ENCODE data around the gene DNAH14.
"Not testable (repeated sequence)": the region's sequence is repeated elsewhere in the genome, so short reads cannot be mapped to it uniquely, and the experiment has no call there.

The DNAH14 gene

DNA sequence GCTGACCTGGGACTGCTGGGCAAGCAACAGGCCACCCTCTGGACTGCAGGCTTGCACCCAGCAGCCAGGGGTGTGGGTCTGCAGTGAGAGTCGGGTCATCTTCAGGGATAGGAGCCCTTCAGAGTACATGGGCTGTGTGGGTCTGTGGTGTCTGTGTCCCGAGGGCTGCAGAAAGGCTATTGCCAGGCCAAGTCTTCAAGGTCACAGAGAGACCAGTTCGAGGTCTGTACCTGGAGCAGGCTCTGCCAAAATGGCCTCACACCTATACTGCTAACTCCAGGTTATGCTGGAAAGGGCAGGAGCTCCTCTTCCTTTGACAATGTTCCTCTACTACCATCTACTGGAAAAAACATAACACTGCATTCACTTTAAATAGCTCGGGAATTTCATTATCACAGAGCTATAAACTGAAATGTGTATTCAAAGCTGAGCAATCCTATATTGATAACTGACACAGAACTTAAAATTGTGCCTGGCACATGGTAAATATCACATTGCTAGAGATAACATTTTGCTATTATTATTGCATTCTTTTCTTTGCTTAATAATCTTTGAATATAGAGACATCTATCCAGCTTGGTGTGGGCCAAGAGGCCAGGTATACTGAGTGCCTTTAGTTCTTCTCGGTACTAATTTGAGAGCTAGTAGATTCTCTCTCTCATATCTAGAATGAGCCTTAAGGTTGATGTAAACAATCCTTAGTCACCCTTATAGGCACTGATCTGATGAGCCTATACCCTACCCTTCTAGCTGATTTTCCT is 6.9 kb upstream of the DNAH14 start:
- FAIRE-seq, result peak; percentile 82

DNA sequence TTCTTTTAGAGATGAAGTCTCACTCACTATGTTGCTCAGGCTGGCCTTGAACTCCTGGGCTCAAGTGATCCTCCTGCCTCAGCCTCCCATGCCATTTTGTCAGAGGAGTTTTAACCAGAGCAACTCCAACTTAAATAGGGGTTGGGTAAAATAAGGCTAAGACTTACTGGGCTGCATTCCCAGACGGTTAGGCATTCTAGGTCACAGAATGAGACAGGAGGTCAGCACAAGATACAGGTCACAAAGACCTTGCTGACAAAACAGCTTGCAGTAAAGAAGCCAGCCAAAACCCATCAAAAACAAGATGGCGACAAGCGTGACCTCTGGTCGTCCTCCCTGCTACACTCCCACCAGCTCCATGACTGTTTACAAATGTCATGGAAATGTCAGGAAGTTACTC is 5.7 kb upstream of the DNAH14 start:
- no peak for FAIRE-seq

DNA sequence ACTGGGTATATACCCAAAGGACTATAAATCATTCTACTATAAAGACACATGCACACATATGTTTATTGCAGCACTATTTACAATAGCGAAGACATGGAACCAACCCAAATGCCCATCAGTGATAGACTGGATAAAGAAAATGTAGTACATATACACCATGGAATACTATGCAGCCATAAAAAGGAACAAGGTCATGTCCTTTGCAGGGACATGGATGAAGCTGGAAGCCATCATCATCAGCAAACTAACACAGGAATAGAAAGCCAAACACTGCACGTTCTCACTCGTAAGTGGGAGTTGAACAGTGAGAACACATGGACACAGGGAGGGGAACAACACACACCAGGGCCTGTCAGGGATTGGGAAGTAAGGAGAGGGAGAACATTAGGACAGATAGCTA is 1.8 kb upstream of the DNAH14 start:
- not testable (repeated sequence) for FAIRE-seq

DNA sequence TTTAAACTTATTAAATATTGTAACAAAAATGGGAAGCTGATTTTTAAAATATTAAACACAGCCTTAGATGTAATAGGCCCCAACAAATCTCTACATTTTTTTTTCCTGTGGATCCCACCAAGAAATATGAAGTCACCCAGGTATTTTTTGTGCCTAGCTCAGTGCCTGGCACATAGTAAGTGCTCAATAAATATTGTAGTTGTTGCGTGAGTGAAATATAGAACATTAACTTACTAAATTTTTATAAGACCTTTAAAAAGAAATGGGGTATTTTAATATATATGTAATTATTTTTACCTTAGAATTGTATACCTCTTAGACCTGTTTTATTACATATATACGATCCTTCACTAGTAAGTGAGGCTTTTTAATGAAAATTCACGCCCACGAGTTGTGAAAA is 569 bp upstream of the DNAH14 start:
- no peak for FAIRE-seq

DNA sequence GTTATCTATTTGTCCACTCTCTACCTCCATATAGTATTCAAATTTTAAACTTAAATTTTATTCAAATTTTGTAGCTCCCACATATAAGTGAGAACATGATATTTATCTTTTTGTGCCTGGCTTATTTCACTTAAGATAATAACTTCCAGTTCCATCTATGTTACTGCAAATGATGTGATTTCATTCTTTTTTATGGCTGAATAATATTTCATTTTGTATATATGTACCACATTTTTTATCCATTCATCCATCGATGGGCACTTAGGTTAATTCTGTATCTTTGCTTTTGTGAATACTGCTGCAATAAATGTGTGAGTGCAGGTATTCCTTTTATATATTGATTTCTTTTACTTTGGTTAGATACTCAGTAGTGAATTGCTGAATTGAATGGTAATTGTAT is 2.1 kb downstream of the DNAH14 start:
- no peak for FAIRE-seq

DNA sequence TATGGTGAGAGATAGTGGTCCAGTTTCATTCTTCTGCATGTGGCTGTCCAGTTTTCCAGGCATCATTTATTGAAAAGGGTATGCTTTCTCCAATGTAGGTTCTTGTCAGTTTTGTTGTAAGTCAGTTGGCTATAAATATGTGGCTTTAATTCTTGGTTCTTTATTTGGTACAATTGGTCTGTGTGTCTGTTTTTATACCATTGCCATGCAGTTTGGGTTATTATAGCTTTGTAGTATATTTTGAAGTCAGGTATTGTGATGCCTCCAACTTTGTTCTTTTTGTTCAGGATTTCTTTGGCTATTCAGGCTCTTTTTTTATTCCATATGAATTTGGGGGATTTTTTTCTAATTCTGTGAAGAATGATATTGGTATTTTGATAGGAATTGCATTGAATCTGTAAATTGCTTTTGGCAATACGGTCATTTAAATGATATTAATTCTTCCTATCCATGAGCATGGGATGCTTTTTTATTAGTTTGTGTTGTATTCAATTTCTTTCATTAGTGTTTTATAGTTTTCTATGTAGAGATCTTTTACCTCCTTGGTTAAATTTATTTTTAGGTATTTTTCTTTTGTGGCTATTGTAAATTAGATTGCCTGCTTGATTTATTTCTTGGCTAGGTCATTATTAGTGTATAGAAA is 3.3 kb downstream of the DNAH14 start:
- FAIRE-seq, result no peak

GRCh38 chr1:224933584-224933983 is 4.1 kb downstream of the DNAH14 start:
- no peak for FAIRE-seq

DNA sequence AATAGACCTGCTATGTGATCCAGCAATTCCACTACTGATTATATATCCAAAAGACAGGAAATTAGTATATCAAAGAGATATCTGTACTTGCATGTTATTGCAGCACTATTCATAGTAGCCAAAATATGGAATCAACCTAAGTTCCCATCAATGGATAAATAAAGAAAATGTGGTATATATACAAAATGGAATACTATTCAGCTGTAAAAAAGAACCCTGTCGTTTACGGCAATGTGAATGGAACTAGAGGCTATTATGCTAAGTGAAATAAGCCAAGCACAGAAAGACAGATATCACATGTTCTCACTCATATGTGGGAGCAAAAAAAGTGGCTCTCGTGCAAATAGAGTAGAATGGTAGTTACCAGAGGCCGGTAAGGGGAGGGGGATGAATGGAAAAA is 9.2 kb downstream of the DNAH14 start:
- FAIRE-seq, result no peak

GRCh38 chr1:224939844-224940425 is 10.5 kb downstream of the DNAH14 start:
- no peak for FAIRE-seq

DNA sequence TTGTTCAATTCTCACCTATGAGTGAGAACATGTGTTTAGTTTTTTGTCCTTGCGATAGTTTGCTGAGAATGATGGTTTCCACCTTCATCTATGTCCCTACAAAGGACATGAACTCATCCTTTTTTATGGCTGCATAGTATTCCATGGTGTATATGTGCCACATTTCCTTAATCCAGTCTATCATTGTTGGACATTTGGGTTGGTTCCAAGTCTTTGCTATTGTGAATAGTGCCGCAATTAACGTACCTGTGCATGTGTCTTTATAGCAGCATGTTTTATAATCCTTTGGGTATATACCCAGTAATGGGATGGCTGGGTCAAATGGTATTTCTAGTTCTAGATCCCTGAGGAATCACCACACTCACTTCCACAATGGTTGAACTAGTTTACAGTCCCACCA is 11.3 kb downstream of the DNAH14 start:
- not testable (repeated sequence) for FAIRE-seq

DNA sequence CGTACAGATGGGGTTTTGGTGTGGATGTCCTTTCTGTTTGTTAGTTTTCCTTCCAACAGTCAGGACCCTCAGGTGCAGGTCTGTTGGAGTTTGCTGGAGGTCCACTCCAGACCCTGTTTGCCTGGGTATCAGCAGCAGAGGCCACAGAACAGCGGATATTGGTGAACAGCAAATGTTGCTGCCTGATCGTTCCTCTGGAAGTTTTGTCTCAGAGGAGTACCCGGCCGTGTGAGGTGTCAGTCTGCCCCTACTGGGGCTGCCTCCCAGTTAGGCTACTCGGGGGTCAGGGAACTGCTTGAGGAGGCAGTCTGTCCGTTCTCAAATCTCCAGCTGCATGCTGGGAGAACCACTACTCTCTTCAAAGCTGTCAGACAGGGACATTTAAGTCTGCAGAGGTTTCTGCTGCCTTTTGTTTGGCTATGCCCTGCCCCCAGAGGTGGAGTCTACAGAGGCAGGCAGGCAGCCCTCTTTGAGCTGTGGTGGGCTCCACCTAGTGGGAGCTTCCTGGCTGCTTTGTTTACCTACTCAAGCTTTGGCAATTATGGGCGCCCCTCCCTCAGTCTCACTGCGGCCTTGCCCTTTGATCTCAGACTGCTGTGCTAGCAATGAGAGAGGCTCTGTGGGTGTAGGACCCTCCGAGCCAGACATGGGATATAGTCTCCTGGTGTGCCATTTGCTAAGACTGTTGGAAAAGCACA is 16.3 kb downstream of the DNAH14 start:
- FAIRE-seq, result not testable (repeated sequence)

GRCh38 chr1:224946349-224946691 is 16.8 kb downstream of the DNAH14 start:
- not testable (repeated sequence) for FAIRE-seq

DNA sequence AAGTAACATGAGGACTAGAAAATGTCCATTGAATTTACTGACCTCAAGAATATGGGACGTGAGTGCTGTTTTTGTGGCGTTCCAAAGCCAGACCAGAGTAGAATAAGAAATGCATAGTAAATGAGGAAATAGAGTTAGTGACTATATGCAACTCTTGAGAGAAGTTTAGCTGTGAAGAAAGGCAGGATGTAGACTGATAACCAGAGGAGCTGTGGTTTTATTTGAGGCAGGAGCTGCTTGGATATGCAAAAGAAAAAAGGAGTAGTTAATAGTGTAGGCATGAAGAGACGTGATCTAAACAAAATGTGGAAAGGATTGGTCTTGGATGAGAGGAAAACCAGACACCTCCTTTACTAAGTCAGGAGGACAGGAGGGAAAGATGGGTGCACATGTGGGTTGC is 28.2 kb downstream of the DNAH14 start:
- FAIRE-seq, result no peak

- FAIRE-seq, result no peak
These were observed 29.0 kb downstream of the DNAH14 start for GRCh38 chr1:224958490-224958889.

DNA sequence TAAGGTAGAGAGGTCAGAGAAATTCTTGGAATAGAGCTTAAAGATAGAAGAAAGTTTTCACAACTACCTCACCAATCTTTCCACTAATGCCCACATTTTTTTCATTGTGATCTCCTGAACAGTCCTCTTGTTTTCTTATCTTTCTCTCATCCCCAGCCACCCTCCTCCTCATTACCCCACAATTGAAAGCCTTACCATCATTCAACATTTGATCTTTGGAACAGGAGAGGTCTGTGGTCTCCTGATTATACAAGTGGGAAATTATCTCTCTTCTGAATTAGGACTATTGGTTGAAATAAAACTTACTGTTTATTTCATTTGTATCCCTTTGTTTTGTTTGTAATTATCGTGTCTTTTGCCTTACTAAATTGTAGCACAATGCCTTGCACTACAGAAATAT is 29.6 kb downstream of the DNAH14 start:
- no peak for FAIRE-seq

DNA sequence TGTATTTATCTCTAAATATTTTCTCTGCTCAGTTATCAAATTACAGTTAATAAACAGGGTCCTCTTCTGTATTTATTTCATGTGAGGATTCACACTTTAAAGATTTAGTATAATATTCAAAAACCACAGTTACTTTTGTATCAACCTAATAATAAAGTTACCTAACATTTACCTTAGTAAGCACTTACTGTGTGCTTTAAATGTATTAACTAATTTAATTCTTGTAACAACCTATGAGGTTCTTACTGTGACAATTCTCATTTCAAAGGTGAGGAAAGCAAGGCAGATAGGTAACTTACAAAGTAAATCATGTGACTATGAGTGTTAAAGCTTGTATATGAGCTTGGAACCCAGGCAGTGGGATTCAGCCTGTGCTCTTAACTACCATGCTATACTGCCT is 30.2 kb downstream of the DNAH14 start:
- no peak for FAIRE-seq

DNA sequence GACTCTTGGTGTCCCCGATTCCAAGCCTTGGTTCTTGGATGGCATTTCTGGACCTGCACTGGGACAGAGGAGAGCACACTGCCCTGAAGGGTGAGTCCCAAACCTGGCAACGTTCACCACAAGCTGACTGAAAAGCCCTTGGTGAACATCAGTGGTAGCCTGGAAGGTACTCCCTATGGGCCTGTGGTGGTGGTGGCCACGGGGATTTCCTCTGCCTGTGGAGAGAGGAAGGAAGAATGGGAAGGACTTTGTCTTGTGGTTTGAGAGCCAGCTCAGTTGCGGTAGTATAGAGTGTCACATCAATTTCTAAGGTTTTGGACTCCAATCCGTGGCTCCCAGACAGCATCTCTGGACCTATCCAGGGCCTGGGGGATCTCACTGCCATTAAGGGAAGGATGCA is 50.7 kb downstream of the DNAH14 start:
- no peak for FAIRE-seq

- FAIRE-seq, result not testable (repeated sequence)
These were observed 52.5 kb downstream of the DNAH14 start for GRCh38 chr1:224981922-224982354.

- FAIRE-seq, result no peak
These were observed 58.6 kb downstream of the DNAH14 start for GRCh38 chr1:224988042-224988441.

DNA sequence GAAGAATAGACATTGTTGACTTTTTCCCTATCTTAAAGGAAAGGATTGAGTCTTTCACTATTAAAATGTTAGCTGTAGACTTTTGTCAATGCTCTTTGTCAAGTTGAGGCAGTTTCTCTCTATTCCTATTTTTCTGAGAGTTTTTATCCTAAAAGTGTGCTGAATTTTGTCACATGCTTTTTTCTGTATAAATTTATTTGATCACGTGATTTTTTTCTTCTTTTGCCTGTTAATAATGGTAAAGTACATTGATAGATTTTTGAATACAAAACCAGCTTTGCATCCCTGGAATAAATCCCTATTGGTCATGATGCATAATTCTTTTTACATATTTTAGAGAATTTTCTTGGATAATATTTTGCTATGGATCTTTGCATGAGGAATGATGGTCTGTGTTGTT is 60.1 kb downstream of the DNAH14 start:
- FAIRE-seq, result no peak

DNA sequence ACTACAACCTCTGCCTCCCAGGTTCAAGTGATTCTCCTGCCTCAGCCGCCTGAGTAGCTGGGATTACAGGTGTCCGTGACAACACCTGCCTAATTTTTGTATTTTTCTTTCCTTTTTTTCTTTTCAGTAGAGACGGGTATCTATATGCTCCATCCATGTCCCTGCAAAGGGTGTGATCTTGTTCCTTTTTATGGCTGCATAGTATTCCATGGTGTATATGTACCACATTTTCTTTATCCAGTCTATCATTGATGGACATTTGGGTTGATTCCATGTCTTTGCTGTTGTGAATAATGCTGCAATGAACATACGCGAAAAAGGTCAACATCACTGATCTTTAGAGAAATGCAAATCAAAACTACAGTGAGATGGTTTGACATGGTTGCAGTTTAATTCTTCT is 62.1 kb downstream of the DNAH14 start:
- not testable (repeated sequence) for FAIRE-seq

DNA sequence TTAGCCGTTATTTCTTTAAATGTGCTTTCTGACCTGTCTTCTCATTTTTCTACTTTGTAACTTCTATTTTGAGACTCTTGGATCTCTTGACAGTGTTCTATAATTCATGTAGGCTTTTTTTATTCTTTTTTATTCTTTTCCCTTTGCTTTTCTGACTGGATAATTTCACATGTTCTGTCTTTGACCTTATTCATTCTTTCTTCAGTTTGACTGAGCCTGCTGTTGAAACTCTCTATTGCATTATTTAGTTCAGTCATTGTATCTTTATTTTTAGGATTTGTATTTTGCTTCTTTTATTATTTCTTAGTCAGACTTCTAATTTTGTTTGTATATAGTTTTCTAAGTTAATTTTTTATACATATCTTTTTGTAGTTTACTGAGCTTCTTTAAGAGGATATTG is 66.1 kb downstream of the DNAH14 start:
- no peak for FAIRE-seq

DNA sequence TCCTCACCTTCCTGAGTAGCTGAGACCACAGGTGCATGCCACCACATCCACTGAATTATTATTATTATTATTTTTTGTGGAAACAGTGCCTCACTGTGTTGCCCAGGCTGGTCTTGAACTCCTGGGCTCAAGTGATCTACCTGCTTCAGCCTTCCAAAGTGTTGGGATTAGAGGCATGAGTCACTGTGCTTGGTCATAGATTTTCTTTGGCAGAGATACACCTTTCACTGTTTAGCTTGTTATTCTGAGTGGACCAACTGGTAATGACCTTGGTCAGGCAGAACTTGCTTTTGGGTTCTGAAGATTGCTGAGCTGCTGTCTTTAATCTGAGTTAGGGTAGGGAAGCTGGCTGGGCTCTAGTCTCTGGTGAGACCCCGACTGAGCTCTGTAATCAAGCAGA is 66.8 kb downstream of the DNAH14 start:
- no peak for FAIRE-seq

- FAIRE-seq, result no peak
These were observed 68.7 kb downstream of the DNAH14 start for GRCh38 chr1:224998185-224998584.

Data from endometrium (tissue), 2 donors.